Measurements from ENCODE around the gene KCND2. TPM values are rescaled to one million over a fixed set of nuclear protein-coding genes. Genes with fewer than 3 reads are reported as not detected.

The KCND2 gene
- total RNA-seq, 3 donors from 2014 or later: not detected

GRCh38 chr7:120792091-120792860 is 519.3 kb downstream of the KCND2 start:
- peak; percentile 44 for DNase-seq
- ATAC-seq: peak in 1 of 2 donors; percentile 65
- H3K36me3 Mint-ChIP-seq (ENCODE audit: insufficient read depth): no peaks in the 10 kb centered on the region
- H3K4me3 Mint-ChIP-seq: no peak overlapping the region
- no peaks in the 10 kb centered on the region for H3K9me3 Mint-ChIP-seq
- no peaks in the 10 kb centered on the region for H3K27me3 Mint-ChIP-seq (ENCODE audit: low read depth)
- no peaks in the 10 kb centered on the region for H3K4me1 Mint-ChIP-seq (ENCODE audit: low read depth)

DNA sequence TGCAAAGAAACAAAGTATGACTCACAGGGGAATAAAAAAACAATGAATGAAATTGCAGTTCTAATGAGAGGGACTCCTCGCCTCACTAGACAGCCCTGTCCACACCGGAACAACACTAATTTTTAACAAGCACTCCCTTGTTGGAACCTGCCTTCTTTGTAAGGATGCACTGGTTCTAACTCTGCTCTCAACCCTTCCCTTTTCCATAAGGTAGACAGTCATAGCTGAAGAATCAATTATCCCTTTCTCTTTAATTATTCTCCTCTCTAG is 519.8 kb downstream of the KCND2 start:
- no peaks in the 10 kb centered on the region for H3K27me3 Mint-ChIP-seq (ENCODE audit: low read depth)
- DNase-seq: no peak
- H3K4me3 Mint-ChIP-seq: no peak overlapping the region
- no peaks in the 10 kb centered on the region for H3K36me3 Mint-ChIP-seq (ENCODE audit: insufficient read depth)
- H3K9me3 Mint-ChIP-seq: no peaks in the 10 kb centered on the region
- ATAC-seq: no peak
- H3K4me1 Mint-ChIP-seq (ENCODE audit: low read depth): no peaks in the 10 kb centered on the region

DNA sequence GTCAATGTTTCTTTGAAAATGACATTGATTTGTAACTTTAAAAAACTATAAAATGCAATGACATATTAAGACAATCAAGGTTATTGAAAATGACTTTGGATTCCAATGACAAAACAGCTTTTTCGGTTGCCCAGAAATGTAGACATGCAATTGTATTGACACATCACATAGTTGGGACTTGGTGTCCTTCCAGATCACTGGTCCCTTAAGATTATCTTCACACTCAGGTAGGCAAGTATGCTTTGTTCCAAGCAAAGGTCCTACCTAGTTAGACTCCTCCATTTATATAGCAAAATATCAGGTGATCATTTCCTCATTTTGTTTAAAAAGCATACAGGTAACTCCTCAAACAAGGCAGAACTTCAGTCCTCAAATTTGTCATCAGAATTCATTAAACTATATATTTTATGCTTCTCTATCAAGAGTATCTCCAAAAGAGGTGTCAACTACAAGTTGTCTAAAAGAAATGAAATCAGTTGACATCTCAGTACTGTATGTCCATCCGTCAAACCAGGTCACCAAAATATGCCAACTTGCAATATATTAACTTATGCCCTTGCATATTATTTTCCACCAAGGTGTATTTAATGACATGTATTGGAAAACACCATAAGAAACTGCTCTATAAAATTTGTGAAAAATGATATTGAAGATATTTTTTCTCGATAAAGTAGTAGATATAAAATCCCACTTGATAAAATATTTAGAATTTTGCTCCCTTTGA is 520.4 kb downstream of the KCND2 start:
- Mint-ChIP-seq H3K27me3 (ENCODE audit: low read depth) (no peaks in the 10 kb centered on the region), H3K4me3 (no peak overlapping the region), H3K9me3 (no peaks in the 10 kb centered on the region), H3K36me3 (ENCODE audit: insufficient read depth) (no peaks in the 10 kb centered on the region), H3K4me1 (ENCODE audit: low read depth) (no peaks in the 10 kb centered on the region)
- ATAC-seq: no peak
- DNase-seq: no peak

- Mint-ChIP-seq H3K36me3 (ENCODE audit: insufficient read depth) (no peaks in the 10 kb centered on the region), H3K9me3 (no peaks in the 10 kb centered on the region)
- no peak for ATAC-seq
These were observed 521.2 kb downstream of the KCND2 start for GRCh38 chr7:120794106-120794729.

GRCh38 chr7:120797026-120797645 is 524.2 kb downstream of the KCND2 start:
- Mint-ChIP-seq H3K36me3 (ENCODE audit: insufficient read depth) (no peaks in the 10 kb centered on the region), H3K27me3 (ENCODE audit: low read depth) (peaks cover 3% of the 10 kb centered on the region), H3K9me3 (no peaks in the 10 kb centered on the region), H3K4me3 (no peak overlapping the region), H3K4me1 (ENCODE audit: low read depth) (no peaks in the 10 kb centered on the region)
- ATAC-seq (no peak), DNase-seq (no peak)

More at GRCh38 chr7:120794106-120794729, 521.2 kb downstream of the KCND2 start:
- Mint-ChIP-seq H3K27me3 (ENCODE audit: low read depth) (no peaks in the 10 kb centered on the region), H3K4me3 (no peak overlapping the region), H3K4me1 (ENCODE audit: low read depth) (no peaks in the 10 kb centered on the region)
- DNase-seq: no peak

DNA sequence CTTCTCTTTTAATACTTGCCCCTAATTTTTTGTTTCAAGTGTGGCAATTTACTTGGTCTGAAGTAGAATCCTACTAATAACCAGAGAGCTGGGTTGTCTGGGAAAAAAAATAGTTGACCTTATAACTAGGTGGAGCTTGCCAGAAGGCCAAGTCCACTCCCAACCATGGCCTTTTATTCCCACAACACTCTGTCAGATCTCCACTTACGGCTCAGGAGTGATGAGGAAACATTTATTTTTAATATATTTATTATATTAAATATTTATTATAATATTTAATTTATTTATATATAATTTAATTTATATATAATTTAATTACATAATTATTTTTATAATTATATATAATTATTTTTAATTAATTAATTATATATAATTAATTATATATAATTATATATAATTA is 526.2 kb downstream of the KCND2 start:
- DNase-seq (no peak), ATAC-seq (no peak)
- Mint-ChIP-seq H3K4me1 (ENCODE audit: low read depth) (no peaks in the 10 kb centered on the region), H3K27me3 (ENCODE audit: low read depth) (peaks cover 5% of the 10 kb centered on the region), H3K36me3 (ENCODE audit: insufficient read depth) (no peaks in the 10 kb centered on the region), H3K4me3 (no peak overlapping the region), H3K9me3 (no peaks in the 10 kb centered on the region)

Data from activated T-cell treated with anti-CD3 and anti-CD28 coated beads, Interleukin-2, amount 50 U/mL, for 4 hours (primary cell).